GM23248 (cell line): ENCODE results near the gene WFDC1.

Source experiments
- EZH2 ChIP-seq: fragments of 200-600 bp; sonication (generic); IDR thresholded peaks from 2 replicates; pipeline ENCODE4 v1.6.1; 2018; ENCODE audit warnings: antibody characterized with exemption, mild to moderate bottlenecking; ENCODE audit not compliant: insufficient read depth, poor library complexity, severe bottlenecking
- EZH2phosphoT487 ChIP-seq: fragments of 200-600 bp; sonication (generic); IDR thresholded peaks from 2 replicates; pipeline ENCODE4 v1.6.1; 2018; ENCODE audit warnings: antibody characterized with exemption, moderate library complexity, mild to moderate bottlenecking, low read depth; ENCODE audit not compliant: insufficient read depth

DNA sequence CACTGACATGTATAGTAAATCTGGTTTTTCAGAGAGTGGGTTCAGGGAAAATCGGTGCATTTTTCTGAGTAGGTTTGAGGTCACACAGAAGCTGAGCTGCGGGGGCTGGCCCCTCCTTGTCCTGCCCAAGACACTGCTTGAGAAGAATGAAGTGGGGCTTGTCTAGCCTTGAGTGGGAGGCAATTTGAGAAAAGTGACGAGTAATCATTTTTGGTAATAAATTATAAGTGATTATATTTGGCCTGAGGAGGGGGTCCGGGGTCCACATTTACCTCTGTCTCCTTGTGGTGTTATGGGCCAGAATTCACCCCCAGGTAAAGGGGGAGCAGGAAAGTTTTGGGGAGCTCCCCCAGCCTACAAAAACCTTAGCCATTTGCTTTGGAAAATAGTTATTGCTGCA is 28.1 kb downstream of the WFDC1 start:
- no peak for TF ChIP-seq EZH2phosphoT487
- no peak for TF ChIP-seq EZH2
